ENCODE data around the gene PZP. TPM values are rescaled to one million over a fixed set of nuclear protein-coding genes. Genes with fewer than 3 reads are reported as not detected.

Gene PZP
- total and polyA plus RNA-seq, 2 of the 13 experiments (the other 11 are each of a cell fraction or from before 2014, with no cell fraction given) = 0.07 to 0.89 TPM

DNA sequence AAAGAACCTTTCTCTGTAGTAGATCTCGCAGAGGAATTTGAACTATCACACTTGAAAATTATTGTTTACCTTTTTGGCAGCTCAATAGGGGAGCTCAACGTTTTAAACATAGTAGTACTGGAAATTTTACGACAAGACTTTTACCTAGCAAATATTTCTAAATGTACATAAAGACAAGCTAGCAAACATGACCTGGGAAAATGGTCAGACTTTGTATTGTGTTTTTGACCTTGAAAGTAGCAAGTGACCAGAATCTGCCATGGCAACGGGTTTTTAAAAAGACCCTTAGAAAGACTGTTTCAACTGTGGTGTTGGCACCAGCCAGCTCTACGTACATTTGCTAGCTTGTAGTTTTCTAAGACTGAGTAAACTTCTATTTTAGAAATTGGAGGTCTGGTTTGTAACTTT is 72.3 kb downstream of the PZP start (continued):
- TF ChIP-seq, protein P1, sequence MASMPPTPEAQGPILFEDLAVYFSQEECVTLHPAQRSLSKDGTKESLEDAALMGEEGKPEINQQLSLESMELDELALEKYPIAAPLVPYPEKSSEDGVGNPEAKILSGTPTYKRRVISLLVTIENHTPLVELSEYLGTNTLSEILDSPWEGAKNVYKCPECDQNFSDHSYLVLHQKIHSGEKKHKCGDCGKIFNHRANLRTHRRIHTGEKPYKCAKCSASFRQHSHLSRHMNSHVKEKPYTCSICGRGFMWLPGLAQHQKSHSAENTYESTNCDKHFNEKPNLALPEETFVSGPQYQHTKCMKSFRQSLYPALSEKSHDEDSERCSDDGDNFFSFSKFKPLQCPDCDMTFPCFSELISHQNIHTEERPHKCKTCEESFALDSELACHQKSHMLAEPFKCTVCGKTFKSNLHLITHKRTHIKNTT (CRISPR knock-in tag; IDR thresholded peaks at IDR 0.05) = no peak
- TF ChIP-seq IKZF4 (CRISPR knock-in tag; IDR thresholded peaks at IDR 0.05; ENCODE audit: borderline replicate concordance, low read depth, not compliant biosample characterization) (no peak), ASH2L (IDR thresholded peaks at IDR 0.05; ENCODE audit: insufficient read length, low read depth, low read length) (peak; percentile 84)
- TF ChIP-seq, protein P2, sequence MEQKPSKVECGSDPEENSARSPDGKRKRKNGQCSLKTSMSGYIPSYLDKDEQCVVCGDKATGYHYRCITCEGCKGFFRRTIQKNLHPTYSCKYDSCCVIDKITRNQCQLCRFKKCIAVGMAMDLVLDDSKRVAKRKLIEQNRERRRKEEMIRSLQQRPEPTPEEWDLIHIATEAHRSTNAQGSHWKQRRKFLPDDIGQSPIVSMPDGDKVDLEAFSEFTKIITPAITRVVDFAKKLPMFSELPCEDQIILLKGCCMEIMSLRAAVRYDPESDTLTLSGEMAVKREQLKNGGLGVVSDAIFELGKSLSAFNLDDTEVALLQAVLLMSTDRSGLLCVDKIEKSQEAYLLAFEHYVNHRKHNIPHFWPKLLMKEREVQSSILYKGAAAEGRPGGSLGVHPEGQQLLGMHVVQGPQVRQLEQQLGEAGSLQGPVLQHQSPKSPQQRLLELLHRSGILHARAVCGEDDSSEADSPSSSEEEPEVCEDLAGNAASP (CRISPR knock-in tag; IDR thresholded peaks at IDR 0.05; ENCODE audit: borderline replicate concordance) = peak; percentile 90; the same call in 1 of the 2 replicates

DNA sequence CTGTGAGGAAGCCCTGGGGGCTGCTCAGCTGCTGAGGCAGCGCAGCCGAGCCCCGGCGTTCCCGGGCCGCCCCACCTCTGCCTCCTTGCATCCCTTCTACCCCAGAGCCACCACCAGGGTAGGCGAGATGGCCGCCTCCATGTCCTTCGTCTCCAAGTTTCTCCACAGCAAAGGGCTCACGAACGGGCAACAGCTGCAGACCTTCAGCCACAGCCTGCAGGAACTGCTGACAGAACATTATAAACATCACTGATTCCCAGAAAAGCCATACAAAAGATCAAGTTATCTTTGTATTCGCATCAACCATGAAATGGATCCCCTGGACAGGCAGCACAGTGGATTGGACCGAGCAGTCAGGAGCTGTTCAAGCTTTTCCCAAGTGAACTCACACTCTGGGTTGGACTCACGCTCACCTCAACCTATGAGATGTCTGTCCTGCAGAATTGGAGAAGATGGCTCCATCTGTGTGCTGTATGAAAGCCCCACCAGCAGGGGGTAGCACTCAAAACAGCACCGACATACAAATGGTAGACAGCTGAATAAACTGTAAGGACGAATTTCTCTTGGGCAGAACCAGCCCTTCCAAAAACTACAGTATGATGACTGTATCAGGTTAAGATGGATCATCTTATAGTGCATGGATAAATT is 73.1 kb downstream of the PZP start:
- BruUV-seq (replicated peaks) = no TSS peak
- Histone ChIP-seq H3K9me3 (ENCODE audit: low read length) (peaks cover 11% of the 10 kb centered on the region), H3K27me3 (ENCODE audit: control insufficient read depth in 1 of 2, insufficient read depth in 2 of 2, low read length in 2 of 2) (no peaks in the 10 kb centered on the region), H3K79me2 (ENCODE audit: insufficient read depth, low read length) (no peaks in the 10 kb centered on the region), H4K20me1 (ENCODE audit: insufficient read depth, low read length) (no peaks in the 10 kb centered on the region), H3K4me3 (replicated peaks in 1 of 3; ENCODE audit: insufficient read depth in 1 of 3, low read depth in 2 of 3, low read length in 3 of 3) (peak overlapping the region in 1 of 3 experiments; percentile 49; a peak in 1 of 6 replicates), H3K9ac (ENCODE audit: insufficient read depth, low read depth, low read length) (peak overlapping the region; percentile 65), H2AFZ (ENCODE audit: low read length) (no peak overlapping the region), H3K4me1 (ENCODE audit: insufficient read depth, low read length) (peaks cover 71% of the 10 kb centered on the region), H3K27ac (ENCODE audit: extremely low read length, insufficient read depth, low read length) (peak overlapping the region; percentile 96), H3K4me2 (ENCODE audit: low read depth, low read length) (peak overlapping the region; percentile 56), H3K36me3 (replicated peaks in 1 of 2; ENCODE audit: control insufficient read depth in 1 of 2, insufficient read depth in 2 of 2, low read length in 2 of 2) (no peaks in the 10 kb centered on the region)
- intact Hi-C loops (cut with micrococcal nuclease; ENCODE audit: unreplicated experiment) = no loop called here
- 85% methylated on average over 15 of the region's 16 CpGs for WGBS (ENCODE audit: low lambda C conversion rate)
- CTCF ChIA-PET (ENCODE audit: low intra/inter-chr PET ratio, low total read pairs) = no interaction called here
- FAIRE-seq (no peak), ATAC-seq (peak; percentile 61), DNase-seq (ENCODE audit: low spot score) (peak; percentile 56)
- in situ Hi-C loops (cut with HindIII; ENCODE audit: extremely low pct_ligation_motif_present, low pct_unique_long_range_greater_than_20kb) = no loop called here
- POLR2A ChIA-PET = interaction anchor here (0.9 to 3.4 kb wide), 12 partner anchors 10 to 70 kb away, joined by 3 to 129 read pairs (median 4); partner anchors contain the start of gene A2M
- no peak for TF ChIP-seq NPAS2 (CRISPR knock-in tag; IDR thresholded peaks at IDR 0.05; ENCODE audit: borderline replicate concordance)
- TF ChIP-seq ZNF652 (CRISPR knock-in tag; IDR thresholded peaks at IDR 0.05; ENCODE audit: borderline replicate concordance, low read depth) = no peak
- TF ChIP-seq, protein P3, sequence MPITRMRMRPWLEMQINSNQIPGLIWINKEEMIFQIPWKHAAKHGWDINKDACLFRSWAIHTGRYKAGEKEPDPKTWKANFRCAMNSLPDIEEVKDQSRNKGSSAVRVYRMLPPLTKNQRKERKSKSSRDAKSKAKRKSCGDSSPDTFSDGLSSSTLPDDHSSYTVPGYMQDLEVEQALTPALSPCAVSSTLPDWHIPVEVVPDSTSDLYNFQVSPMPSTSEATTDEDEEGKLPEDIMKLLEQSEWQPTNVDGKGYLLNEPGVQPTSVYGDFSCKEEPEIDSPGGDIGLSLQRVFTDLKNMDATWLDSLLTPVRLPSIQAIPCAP (CRISPR knock-in tag; IDR thresholded peaks at IDR 0.05; ENCODE audit: low read depth) = no peak
- 0 out of 2 replicates have a peak, but pooled peaks have one; percentile 34 for TF ChIP-seq IRF2 (CRISPR knock-in tag; IDR thresholded peaks at IDR 0.05)
- TF ChIP-seq, protein P4, sequence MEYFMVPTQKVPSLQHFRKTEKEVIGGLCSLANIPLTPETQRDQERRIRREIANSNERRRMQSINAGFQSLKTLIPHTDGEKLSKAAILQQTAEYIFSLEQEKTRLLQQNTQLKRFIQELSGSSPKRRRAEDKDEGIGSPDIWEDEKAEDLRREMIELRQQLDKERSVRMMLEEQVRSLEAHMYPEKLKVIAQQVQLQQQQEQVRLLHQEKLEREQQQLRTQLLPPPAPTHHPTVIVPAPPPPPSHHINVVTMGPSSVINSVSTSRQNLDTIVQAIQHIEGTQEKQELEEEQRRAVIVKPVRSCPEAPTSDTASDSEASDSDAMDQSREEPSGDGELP (IDR thresholded peaks at IDR 0.05; ENCODE audit: borderline replicate concordance, low read depth) = peak; percentile 77
- TF ChIP-seq, protein P5, sequence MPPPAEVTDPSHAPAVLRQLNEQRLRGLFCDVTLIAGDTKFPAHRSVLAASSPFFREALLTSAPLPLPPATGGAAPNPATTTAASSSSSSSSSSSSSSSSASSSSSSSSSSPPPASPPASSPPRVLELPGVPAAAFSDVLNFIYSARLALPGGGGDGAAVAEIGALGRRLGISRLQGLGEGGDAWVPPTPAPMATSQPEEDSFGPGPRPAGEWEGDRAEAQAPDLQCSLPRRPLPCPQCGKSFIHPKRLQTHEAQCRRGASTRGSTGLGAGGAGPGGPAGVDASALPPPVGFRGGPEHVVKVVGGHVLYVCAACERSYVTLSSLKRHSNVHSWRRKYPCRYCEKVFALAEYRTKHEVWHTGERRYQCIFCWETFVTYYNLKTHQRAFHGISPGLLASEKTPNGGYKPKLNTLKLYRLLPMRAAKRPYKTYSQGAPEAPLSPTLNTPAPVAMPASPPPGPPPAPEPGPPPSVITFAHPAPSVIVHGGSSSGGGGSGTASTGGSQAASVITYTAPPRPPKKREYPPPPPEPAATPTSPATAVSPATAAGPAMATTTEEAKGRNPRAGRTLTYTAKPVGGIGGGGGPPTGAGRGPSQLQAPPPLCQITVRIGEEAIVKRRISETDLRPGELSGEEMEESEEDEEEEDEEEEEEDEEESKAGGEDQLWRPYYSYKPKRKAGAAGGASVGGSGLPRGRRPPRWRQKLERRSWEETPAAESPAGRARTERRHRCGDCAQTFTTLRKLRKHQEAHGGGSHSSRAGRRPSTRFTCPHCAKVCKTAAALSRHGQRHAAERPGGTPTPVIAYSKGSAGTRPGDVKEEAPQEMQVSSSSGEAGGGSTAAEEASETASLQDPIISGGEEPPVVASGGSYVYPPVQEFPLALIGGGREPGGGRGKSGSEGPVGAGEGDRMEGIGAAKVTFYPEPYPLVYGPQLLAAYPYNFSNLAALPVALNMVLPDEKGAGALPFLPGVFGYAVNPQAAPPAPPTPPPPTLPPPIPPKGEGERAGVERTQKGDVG (CRISPR knock-in tag; IDR thresholded peaks at IDR 0.05; ENCODE audit: borderline replicate concordance) = peak; percentile 71; the same call in 1 of the 2 replicates
